Stimulated activated CD8-positive, alpha-beta memory T cell treated with anti-CD3 and anti-CD28 coated beads, Interleukin-7, amount 100 ng/mL, for 4 hours (primary cell): ENCODE results near the gene C4orf33.
A peak's percentile ranks its signal among the peaks of the same experiment; 100 is the strongest.
"Not testable (repeated sequence)": the region's sequence is repeated elsewhere in the genome, so short reads cannot be mapped to it uniquely, and the experiment has no call there.

Experiments
- DNase-seq, 2 donors: peaks; one replicate each; pipeline ENCODE4 v3.0.0-alpha.2; 2020; ENCODE audit warnings: low read depth in 2 of 2

The C4orf33 gene, protein sequence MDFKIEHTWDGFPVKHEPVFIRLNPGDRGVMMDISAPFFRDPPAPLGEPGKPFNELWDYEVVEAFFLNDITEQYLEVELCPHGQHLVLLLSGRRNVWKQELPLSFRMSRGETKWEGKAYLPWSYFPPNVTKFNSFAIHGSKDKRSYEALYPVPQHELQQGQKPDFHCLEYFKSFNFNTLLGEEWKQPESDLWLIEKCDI

DNA sequence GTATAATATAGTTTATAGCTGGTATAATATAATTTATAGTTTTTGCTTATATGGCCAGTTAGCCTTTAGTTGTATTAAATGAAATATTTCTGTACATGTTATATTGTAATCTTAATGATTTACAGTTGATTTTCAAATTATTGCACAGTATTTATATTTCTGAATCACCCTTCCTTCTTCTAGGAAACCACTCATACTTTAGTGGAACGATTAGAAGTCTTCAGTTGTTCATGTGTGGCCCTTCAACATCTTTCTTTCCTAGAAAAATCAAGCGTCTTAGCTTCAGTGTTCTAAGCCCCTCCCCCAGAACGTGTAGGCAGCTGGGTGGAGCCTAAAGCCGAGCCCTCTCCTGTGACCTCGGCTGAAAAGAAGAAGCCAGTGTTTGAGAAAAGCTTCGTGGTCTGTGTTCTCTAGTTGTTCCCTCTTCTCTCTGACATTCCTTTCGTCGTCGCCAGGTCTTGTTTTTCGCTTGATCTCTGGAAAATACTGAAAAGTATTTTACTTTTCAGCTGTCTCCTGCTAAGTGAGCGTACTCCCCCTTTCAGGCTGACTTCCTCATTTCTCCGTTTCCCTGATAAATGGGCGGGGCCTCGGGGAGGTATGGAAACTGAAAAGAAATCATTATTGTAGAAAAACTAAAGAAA lies at the start of gene C4orf33:
Gene C4orf33 (plus strand): TSS at position 342 of the 644 bp plus-strand sequence. CDS start 6,459 bp downstream, outside the sequence.
- DNase-seq, result peak; percentile 78 to 81

DNA sequence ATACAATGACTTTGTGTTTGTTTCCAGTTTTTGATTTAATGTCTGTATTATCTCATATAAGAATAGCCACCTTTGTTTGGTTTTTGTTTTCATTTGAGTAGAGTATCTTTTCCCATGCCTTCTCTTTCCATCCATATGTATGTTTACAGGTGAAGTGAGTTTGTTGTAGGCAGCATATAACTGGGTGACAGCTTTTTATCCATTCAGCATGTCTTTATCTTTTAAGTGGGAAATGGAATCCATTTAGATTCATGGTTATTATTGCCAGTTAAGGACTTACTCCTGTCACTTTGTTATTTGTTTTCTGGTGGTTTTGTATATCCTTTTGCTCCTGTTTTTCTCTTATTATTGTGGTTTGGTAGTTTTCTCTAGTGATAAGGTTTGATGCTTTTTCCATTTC lies 36.9 kb upstream of the C4orf33 start:
- DNase-seq, result no peak

DNA sequence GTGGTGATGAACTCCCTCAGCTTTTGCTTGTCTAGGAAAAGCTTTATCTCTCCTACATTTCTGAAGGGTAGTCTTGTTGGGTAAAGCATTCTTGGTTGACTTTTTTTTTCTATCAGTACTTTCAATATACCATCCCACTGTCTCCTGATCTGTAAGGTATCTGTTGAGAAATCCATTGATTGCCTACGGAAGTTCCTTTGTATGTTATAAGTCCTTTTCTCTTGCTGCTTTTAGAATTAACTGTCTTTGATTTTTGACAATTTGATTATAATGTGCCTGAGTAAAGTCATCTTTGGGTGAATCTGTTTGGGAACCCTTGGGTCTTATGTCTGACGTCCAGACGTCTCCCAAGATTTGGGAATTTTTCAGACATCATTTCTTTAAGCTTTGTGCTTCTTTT lies 33.4 kb upstream of the C4orf33 start:
- no peak for DNase-seq

DNA sequence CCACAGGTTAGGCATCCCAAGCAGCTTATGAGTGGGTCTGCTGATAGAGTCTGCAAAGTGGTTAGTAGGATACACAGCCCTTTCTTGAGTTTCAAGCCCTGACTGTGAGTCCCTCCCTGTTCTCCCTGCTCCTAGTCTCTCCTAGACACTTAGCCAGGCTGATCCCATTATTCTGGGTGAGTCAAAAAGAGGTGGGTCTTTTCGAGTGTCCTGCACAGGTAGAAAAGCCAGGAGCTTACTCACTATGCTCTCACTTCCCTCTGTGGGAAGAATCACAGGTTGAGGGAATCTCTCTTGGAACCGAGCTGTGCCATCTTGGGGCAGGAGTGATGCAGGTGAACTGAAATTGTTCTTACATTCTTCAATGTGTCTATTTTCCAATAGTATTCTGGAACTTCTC lies 32.3 kb upstream of the C4orf33 start:
- no peak for DNase-seq

DNA sequence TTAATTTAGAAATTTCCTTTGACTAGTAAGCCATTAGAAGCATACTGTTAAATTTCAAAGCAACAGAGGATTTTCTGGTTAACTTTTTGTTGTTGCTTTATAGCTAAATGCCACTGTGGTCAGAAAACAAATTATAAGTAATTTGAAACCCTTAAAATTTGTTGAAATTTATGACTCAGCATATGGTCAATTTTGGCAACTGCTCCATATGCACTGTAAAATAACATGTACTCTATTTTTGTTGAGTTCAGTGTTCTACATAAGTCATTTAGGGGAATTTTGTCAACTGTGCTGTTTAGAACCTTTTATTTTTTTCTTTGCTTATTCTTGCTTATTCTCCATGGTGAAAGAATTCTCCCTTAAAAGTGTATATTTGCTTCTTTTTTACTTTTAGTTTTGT lies 31.2 kb upstream of the C4orf33 start:
- no peak for DNase-seq

DNA sequence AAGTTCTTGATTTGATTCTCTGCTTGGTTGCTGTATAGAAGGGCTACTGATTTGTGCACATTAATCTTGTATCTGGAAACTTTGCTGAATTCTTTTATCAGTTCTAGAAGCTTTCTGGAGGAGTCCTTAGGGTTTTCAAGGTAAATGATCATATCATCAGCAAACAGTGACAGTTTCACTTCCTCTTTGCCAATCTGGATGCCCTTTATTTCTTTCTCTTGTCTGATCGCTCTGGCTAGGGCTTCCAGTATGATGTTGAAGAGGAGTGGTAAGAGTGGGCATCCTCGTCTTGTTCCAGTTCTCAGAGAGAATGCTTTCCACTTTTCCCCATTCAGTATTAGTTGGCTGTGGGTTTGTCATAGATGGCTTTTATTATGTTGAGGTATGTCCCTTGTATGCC lies 26.4 kb upstream of the C4orf33 start:
- not testable (repeated sequence) for DNase-seq

DNA sequence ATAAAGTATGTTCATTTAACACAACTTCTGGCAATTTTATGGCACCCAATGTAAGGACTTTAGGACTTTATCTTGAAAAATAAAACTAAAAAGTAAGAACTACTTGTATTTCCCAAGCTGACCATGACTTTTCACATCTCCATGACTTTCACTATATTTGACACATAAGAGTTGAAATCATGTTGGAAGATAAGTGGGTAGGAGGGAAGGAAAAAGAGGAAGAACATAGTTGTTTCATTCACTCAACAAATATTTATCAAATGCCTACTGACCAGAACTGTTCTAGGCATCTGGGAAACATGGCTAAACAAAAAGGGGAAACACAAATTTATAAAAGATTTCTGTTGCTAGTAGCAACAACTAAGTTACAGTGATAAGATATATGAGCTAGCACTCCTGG lies 18.6 kb upstream of the C4orf33 start:
- no peak for DNase-seq

DNA sequence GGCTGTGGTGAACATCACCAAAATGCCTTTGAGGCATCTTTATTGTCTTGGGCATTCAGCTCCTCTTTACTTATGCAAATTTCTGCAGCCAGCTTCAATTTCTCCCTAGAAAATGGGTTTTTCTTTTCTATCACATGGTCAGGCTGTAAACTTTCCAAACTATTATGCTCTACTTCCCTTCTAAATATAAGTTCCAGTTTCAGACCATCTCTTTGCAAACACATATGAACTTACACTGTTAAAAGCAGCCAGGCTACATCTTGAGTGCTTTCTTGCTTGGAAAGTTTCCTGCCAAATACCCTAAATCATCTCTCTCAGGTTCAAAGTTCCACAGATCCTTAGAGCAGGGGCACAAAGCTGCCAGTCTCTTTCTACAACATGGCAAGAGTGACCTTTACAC lies 15.8 kb upstream of the C4orf33 start:
- DNase-seq, result no peak

DNA sequence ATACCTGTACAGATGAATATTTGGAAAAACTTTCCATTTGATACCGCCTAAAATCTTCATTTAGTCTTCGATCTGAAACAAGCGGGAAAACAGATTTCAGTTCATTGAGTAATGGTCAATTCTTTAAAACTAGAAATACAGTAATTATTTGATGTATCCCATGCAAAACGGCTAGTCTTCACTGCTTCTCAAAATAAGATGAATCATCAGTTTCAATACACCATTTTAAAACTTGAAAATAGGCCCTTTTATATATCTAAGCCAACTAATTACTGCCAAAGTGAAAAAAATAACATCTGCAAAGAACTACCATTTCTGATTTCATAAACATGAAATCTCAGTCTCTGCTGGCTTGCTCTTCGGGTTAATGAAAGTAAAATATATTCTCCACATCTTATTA lies 13.7 kb upstream of the C4orf33 start:
- no peak for DNase-seq

DNA sequence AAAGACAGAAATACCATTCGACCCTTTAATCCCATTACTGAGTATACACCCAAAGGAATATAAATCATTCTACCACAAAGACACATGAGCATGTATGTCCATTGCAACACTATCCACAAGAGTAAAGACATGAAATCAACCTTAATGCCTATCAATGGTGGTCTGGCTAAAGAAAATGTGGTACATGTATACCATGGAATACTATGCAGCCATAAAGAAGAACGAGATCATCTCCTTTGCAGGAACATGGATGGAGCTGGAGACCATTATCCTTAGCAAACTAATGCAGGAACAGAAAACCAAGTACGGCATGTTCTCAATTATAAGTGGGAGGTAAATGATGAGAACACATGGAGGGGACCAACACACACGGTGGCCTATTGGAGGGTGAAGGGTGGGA lies 10.5 kb upstream of the C4orf33 start:
- DNase-seq, result no peak

DNA sequence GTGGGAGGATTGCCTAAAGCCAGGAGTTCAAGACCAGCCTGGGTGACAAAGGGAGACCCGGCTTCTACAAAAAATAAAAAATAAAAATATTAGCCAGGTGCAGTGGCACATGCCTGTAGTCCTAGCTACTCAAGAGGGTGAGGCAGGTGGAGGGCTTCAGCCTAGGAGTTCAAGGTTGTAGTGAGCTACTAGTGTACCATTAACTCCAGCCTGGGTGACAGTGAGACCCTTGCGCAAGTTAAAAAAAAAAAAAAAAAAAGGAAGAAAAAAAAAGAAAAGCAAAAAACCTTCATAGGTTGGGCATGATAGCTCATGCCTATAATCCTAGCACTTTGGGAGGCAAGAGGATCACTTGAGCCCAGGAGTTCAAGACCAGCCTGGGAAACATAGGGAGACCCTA lies 8.4 kb upstream of the C4orf33 start:
- no peak for DNase-seq

DNA sequence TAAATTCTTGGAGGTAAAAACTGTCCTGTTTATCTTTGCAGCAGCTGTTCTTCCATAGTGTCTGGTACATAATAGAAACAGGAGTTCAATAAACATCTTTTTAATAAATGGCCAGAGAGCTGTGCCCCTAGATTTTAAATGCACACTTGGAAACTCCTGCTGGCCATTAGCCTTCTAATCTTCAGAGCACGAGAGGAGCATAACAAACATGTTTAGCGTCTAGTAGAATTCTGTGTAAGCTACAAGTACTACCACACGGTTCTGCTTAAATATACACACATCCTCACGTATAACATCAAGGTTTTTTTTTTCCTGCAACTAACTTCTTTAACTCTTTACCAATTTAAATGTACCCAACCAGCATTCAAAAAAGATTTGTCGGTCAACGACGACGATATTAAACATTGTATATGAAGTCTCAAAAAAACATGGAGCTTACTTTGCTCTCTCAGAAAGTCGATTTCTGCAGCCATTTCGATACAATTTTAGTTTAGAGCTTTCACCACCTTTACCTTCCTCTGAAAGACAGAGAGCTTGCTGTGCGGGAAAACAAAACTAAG lies 3.2 kb upstream of the C4orf33 start:
- no peak for DNase-seq

DNA sequence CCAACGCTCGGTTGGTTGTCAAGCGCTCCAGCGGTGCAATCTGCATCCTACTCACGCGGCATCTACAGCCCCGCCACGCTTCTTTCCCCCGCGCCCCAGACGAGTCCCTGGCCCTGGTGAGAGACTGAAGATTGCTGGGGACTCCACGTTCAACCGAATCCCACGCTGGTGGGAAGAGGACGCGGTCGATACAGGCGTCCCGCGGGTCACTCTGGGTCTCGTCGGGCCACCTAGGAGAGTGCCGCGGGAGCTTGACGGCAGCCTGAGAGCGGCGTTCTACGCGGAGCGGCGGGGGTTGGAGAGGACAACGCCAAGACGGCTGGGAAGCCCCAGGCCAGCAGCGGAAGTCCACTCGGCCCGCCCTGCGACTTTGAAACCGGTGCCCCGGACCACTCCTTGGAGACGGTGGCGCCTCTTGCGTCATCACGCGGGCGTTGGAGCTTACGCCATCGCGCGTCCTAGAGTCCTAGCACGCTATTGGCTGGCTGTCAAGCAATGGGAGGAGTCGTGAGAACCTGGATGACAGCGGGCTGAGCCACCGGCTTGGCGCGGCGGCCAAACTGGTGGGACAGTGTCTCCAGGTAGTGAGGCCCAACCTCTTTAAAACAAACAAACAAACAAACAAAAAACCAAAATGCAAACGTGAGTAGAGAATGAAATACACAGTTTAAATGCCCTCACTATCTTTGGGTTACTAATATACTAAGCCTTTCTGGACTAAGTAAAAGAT lies 2.6 kb upstream of the C4orf33 start, which contains the start of gene SCLT1:
Gene SCLT1 (minus strand): TSS at position 349 of the 730 bp plus-strand sequence. CDS start 436 bp downstream, outside the sequence.
- peak; percentile 92 to 93 for DNase-seq

DNA sequence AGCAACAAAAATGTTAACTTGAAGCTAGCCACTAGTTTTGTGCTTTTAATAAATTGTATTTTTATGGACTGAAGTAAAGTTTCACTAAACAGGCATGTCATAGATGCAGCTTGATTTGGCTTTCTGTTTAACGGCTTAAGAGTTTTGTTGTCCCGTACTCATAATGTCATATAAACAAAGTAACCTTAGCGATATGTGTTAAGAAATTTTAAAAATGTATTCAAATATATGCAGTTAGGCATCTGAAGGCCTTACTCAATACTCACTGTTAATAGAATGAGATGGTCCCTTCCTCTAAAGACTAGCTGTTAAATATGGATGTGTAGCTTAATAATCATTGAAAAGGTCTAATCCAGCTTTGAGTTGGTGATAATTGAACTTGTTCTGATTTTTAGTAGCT lies 1.6 kb upstream of the C4orf33 start:
- no peak for DNase-seq

DNA sequence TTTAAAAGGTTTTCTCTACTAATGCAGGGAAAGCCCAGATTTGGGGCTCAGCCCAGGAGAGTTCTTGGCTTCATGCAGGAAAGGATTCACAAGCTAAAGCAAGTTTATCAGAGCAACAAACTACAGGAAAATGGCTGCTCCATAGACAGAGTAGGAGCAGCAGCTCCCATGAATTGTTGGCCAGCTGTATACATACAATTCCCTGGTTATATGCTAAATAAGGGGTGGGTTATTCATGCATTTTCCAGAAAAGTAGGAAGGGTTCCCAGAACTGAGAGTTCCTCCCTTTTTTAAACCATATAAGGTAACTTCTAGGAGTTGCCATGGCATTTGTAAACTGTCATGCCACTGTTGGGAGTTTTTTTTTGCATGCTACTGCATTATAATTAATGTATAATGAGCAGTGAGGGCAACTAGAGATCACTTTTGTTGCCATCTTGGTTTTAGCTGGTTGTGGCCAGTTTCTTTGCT lies 2.6 kb downstream of the C4orf33 start:
- no peak for DNase-seq

DNA sequence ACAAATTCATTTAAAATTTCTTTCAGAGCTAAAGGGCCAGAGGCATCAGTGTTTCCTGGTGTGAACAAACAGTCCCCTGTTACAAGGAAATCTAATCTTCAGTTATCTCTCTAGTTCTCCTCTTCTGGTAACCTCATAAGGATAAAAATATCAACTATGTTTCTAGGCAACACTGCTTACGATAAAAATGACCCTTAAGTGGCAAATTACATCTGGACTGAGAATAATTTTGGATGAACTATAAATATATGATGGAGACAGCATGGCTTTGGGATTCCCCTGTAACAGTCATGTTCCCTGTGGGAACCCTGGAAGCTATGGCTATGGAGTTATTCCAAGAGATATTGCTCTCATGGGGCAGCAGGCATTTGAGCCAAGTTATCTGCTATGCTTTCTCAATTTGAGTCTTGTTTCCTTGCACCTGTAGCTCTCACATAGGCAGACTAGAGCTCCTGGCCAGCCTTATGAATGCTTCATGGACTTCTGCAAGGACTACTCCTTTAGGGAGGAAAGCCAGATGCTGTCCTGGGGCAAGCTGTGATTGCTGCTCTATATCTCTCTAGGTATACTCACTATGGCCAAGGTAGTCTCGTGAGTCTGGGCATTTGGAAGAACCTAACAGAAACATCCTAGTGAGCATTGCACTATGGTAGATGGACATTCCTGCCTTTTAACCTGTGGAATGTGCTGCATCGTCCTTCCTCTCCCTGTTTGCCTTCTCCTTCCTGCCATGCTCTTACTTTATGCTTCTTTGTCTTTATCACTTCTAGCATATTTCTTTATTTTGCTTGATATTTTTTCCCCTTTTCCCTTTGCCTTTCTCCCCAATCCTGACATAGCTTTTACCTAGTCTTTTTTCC lies 14.2 kb downstream of the C4orf33 start:
- no peak for DNase-seq

DNA sequence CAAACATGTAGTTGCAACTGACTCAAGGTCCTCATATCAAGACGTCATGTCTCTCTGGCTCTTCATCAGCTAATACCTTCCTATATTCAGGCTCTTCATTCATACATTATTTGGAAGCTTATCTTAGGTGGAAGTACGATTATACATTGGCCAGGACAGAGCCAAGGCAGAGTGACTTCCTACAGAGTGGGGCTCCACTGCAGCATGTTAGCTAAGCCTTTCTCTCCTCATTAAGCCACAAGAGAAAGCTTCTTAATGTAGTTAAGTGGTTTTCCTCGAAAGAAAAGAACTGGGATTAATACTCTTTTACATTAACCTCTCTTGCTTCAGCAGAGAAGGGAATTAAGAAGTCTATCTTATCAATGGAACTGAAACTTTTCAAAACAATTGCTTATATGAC lies 15.0 kb downstream of the C4orf33 start:
- no peak for DNase-seq

DNA sequence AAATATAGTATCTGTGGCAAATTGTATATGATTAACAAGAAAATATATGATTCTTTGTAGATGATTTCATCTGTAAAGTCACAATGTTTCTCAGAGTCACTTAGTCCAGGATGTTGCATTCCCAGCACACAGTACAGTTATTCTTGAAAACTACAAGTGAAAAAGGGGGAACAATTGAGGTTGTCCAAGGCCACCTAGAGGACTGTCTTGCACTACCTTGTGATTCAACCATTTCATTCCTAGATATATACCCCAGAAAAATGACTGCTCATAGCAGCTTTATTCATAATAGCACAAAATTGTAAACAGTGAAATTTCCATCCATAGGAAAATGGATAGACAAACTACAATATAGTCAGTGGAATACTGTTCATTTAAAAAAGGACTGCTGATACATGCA lies 16.0 kb downstream of the C4orf33 start:
- DNase-seq, result no peak

DNA sequence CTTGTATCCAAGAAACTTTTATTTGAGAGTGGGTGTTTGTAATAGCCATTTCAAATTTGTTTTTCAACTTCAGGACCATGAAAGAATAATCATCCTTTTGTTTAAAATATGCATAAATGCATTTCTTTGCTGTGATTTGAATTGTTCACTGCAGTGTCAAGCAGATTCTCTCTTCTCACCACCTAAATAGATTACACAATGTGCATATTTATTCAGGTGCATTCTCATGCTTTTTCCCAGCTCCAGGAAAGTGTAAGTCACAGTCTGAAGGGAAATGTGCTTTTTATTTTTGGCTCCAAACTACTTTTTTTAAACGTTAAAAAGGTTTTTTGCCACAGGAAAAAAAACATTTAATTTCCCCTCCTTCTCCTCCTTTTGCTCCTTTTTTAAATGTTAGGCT lies 17.5 kb downstream of the C4orf33 start:
- DNase-seq, result no peak

DNA sequence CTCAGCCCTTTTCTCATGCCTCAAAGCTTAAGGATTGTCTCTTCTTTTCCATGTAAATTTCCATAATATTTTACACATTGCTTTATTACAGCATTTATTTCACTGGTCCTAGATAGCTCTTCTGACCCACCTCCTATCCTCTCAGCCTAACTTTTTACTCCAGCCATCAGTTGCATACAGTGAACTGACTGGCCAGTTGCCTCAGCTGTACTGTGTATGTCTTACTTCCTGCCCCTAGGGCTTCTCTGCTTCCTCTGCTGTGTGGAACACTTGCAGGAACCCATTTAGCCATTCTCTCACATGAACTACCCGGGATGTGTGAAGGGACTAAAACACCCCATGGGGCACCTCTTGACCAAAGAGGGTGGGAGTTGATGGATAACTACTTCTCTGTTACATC lies 18.0 kb downstream of the C4orf33 start:
- DNase-seq, result no peak

DNA sequence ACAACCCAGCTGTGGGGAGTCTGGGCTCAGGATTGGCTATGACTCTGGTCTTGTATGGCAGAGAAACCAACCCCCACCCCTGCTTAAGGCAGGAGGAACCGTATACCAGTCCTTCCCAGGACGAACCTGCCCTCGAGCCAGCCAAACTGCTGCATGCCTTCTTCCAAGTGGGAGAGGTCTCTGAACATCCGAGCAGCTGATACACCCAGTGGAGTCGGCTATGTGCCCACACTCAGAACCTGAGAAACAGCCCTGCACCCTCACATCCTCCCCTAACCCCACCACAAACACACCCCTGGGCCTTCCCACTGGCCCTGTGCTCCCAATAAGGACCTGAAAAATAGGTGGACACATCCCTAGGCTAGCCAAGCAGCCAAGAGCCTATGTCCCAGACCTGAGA lies 21.8 kb downstream of the C4orf33 start:
- no peak for DNase-seq

DNA sequence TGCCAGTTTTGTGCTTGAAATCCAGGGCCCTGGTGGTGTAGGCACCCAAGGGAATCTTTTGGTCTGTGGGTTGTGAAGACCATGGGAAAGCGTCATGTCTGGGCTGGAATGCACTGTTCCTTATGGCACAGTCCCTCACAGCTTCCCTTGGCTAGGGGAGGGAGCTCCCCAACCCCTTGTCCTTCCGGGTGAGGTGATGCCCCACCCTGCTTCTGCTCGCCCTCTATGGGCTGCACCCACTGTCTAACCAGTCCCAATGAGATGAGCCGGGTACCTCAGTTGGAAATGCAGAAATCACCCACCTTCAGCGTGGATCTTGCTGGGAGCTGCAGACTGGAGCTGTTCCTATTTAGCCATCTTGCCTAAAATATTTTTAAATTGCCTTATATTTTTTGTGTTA lies 30.7 kb downstream of the C4orf33 start:
- not testable (repeated sequence) for DNase-seq
